SU-DHL-6 (cell line): ENCODE results near the gene RBMS3.

Experiments used
- H2AFZ ChIP-seq: fragments of 200-600 bp; sonication (generic); 2 replicates; pipeline ENCODE4 v1.6.1; 2014; ENCODE audit warnings: low read depth, mild to moderate bottlenecking, moderate library complexity, mixed read lengths, antibody characterized with exemption, low read length; ENCODE audit not compliant: severe bottlenecking
- H3F3A ChIP-seq: fragments of 200-600 bp; shearing (Covaris generic); 2 replicates; pipeline ENCODE4 v1.6.0; 2016; ENCODE audit warnings: antibody characterized with exemption, mild to moderate bottlenecking; ENCODE audit not compliant: insufficient read depth
- H3K27ac ChIP-seq: fragments of 200-600 bp; sonication (generic); 2 replicates; pipeline ENCODE4 v1.5.1; 2016; ENCODE audit warnings: low read depth, mild to moderate bottlenecking, low read length, moderate library complexity, mixed read lengths
- H3K27me3 ChIP-seq: fragments of 200-600 bp; sonication (generic), shearing (Covaris generic); 2 replicates; pipeline ENCODE4 v1.6.0; 2014; ENCODE audit warnings: mild to moderate bottlenecking, low read length
- H3K36me3 ChIP-seq: fragments of 200-600 bp; sonication (generic); 2 replicates; pipeline ENCODE4 v1.6.1; 2014; ENCODE audit warnings: mild to moderate bottlenecking, low read length, mixed read lengths
- H3K4me2 ChIP-seq: fragments of 300-600, 200-600 bp; shearing (Covaris generic), sonication (generic); 2 replicates; pipeline ENCODE4 v1.6.0; 2014; ENCODE audit warnings: low read length, low read depth, mild to moderate bottlenecking; ENCODE audit not compliant: poor library complexity, severe bottlenecking
- H3K4me3 ChIP-seq: fragments of 200-600 bp; sonication (generic); 2 replicates; pipeline ENCODE4 v1.5.1; 2014; ENCODE audit warnings: antibody characterized with exemption, low read length, mild to moderate bottlenecking, mixed read lengths; ENCODE audit not compliant: insufficient read depth, poor library complexity, severe bottlenecking
- H3K79me2 ChIP-seq: fragments of 200-600 bp; sonication (generic); 2 replicates; pipeline ENCODE4 v1.6.1; 2014; ENCODE audit warnings: mild to moderate bottlenecking, low read length, moderate library complexity; ENCODE audit not compliant: insufficient read depth
- H3K9ac ChIP-seq: fragments of 200-600 bp; sonication (generic); 2 replicates; pipeline ENCODE4 v1.7.0; 2014; ENCODE audit warnings: mild to moderate bottlenecking, low read length
- H3K9me2 ChIP-seq: fragments of 200-600 bp; sonication (generic); replicated peaks from 2 replicates; pipeline ENCODE4 v1.6.1; 2014; ENCODE audit warnings: low read length; ENCODE audit not compliant: insufficient read depth
- H3K9me3 ChIP-seq: fragments of 200-600 bp; sonication (generic); 2 replicates; pipeline ENCODE4 v1.6.1; 2014; ENCODE audit warnings: low read length, mixed read lengths; ENCODE audit not compliant: insufficient read depth
- H4K20me1 ChIP-seq: fragments of 200-600 bp; sonication (generic); 2 replicates; pipeline ENCODE4 v1.6.1; 2014; ENCODE audit warnings: low read depth, mild to moderate bottlenecking, antibody characterized with exemption, low read length, moderate library complexity, mixed read lengths
- EZH2phosphoT487 ChIP-seq: fragments of 200-600 bp; sonication (generic), shearing (Covaris generic); conservative IDR thresholded peaks from 2 replicates; pipeline ENCODE4 v1.6.1; 2018; ENCODE audit warnings: mild to moderate bottlenecking, antibody characterized with exemption, low read length, moderate library complexity, mixed read lengths
- TF ChIP-seq, protein P1 (sequence below): fragments of 200-600 bp; sonication (generic); IDR thresholded peaks from one replicate; pipeline ENCODE4 v1.5.1; 2017; ENCODE audit warnings: antibody characterized with exemption, mild to moderate bottlenecking, low read length, moderate library complexity; ENCODE audit not compliant: insufficient read depth, poor library complexity, severe bottlenecking

The RBMS3 gene

DNA sequence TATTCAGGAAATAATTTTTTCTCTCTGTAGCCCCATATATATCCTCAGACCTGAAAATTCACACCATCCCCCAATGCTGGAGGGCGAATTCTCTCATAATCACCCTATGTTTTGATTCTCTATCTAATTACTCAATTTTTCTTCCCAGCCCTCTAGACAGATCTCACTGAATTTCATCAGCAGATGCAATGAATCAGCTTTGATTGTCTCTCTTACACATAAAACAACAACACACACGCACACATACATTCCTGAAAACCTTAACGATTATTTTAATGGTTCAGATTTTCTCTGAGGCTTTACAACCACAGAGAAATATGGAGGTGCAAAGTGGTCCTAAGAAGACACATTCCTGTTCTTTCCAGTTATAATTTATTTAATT is 11.1 kb downstream of the RBMS3 start:
- Histone ChIP-seq H3F3A (no peaks in the 10 kb centered on the region), H3K36me3 (no peaks in the 10 kb centered on the region), H4K20me1 (no peaks in the 10 kb centered on the region), H3K9me2 (no peaks in the 10 kb centered on the region), H3K79me2 (no peaks in the 10 kb centered on the region), H3K4me2 (no peak overlapping the region), H3K4me3 (no peak overlapping the region), H3K9me3 (no peaks in the 10 kb centered on the region), H2AFZ (no peak overlapping the region), H3K27me3 (no peaks in the 10 kb centered on the region), H3K27ac (no peak overlapping the region), H3K9ac (no peak overlapping the region)
- TF ChIP-seq EZH2phosphoT487, result no peak
- TF ChIP-seq, protein P1, sequence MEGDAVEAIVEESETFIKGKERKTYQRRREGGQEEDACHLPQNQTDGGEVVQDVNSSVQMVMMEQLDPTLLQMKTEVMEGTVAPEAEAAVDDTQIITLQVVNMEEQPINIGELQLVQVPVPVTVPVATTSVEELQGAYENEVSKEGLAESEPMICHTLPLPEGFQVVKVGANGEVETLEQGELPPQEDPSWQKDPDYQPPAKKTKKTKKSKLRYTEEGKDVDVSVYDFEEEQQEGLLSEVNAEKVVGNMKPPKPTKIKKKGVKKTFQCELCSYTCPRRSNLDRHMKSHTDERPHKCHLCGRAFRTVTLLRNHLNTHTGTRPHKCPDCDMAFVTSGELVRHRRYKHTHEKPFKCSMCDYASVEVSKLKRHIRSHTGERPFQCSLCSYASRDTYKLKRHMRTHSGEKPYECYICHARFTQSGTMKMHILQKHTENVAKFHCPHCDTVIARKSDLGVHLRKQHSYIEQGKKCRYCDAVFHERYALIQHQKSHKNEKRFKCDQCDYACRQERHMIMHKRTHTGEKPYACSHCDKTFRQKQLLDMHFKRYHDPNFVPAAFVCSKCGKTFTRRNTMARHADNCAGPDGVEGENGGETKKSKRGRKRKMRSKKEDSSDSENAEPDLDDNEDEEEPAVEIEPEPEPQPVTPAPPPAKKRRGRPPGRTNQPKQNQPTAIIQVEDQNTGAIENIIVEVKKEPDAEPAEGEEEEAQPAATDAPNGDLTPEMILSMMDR, result no peak

DNA sequence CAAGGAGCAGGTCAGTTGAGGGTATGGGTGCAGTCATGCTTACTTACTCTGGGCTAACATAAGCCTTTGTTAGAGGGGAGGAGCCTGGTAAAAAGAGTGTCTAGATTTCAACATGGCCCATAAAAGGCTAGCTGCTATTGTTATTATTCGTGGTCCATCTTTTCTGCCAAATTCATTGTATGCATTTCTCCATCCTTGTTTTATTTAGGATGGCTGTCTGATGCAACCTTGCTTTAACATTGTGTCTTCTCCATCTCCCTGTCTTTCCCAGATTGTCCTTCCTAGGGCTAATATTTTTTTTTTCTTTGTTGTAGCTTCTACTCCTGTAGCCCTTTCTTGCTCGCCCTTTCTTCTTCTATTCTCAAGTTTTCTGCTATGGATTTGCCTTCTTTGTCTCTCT is 12.6 kb downstream of the RBMS3 start:
- H3K27ac ChIP-seq, result no peak overlapping the region
- no peaks in the 10 kb centered on the region for H3F3A ChIP-seq
- H3K9ac ChIP-seq, result no peak overlapping the region
- TF ChIP-seq, protein P1, result no peak
- no peak for TF ChIP-seq EZH2phosphoT487
- H3K9me2 ChIP-seq, result no peaks in the 10 kb centered on the region
- H3K4me2 ChIP-seq, result no peak overlapping the region
- H3K36me3 ChIP-seq, result no peaks in the 10 kb centered on the region
- H3K27me3 ChIP-seq, result no peaks in the 10 kb centered on the region
- H3K4me3 ChIP-seq, result no peak overlapping the region
- no peak overlapping the region for H2AFZ ChIP-seq
- H4K20me1 ChIP-seq, result no peaks in the 10 kb centered on the region
- no peaks in the 10 kb centered on the region for H3K79me2 ChIP-seq
- H3K9me3 ChIP-seq, result no peaks in the 10 kb centered on the region

DNA sequence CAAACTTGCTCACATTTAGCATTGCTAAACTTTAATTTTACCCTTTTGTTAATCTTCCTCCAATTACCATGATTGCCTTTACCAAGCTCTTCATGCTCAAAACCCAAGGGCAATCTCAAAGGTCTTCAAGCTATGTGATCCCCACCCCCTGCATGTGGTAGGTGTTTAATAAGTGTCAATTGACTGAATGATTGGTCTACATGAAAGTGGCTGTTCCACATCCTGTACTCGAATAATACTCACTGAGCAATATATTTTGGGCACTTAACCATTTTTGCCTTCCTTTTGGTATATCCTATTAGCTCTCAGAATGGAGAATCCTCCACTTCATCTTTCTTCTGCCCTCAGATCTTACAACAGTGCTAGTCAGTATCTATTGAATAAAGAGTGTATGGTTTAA is 17.1 kb downstream of the RBMS3 start:
- Histone ChIP-seq H4K20me1 (no peaks in the 10 kb centered on the region), H3F3A (no peaks in the 10 kb centered on the region), H2AFZ (no peak overlapping the region), H3K4me3 (no peak overlapping the region), H3K36me3 (no peaks in the 10 kb centered on the region), H3K9me3 (no peaks in the 10 kb centered on the region), H3K79me2 (no peaks in the 10 kb centered on the region), H3K9me2 (no peaks in the 10 kb centered on the region), H3K27ac (no peak overlapping the region), H3K4me2 (no peak overlapping the region), H3K27me3 (no peaks in the 10 kb centered on the region), H3K9ac (no peak overlapping the region)
- no peak for TF ChIP-seq EZH2phosphoT487
- TF ChIP-seq, protein P1, result no peak
